Hepatocyte (in vitro differentiated cells): Measurements from ENCODE around the gene EGLN3. TPM values are rescaled to one million over a fixed set of nuclear protein-coding genes. Genes with fewer than 3 reads are reported as not detected.

Experiments
- DNase-seq: peaks from one replicate; pipeline ENCODE4 v3.0.0-alpha.2; 2016; ENCODE audit warnings: low spot score
- H2AFZ ChIP-seq: fragments of 200-600 bp; sonication (generic); 2 replicates; pipeline ENCODE4 v1.6.0; 2016; ENCODE audit warnings: antibody characterized with exemption, mild to moderate bottlenecking
- H3K27ac ChIP-seq: fragments of 200-600 bp; sonication (generic); 2 replicates; pipeline ENCODE4 v1.5.1; 2016; ENCODE audit warnings: mild to moderate bottlenecking
- H3K27me3 ChIP-seq: fragments of 200-600 bp; sonication (generic); 2 replicates; pipeline ENCODE4 v1.6.1; 2016
- H3K36me3 ChIP-seq: fragments of 200-600 bp; sonication (generic); replicated peaks from 2 replicates; pipeline ENCODE4 v1.5.1; 2016; ENCODE audit warnings: low read depth; ENCODE audit not compliant: insufficient read depth
- H3K4me1 ChIP-seq: fragments of 200-600 bp; sonication (generic); 2 replicates; pipeline ENCODE4 v1.5.1; 2016; ENCODE audit warnings: mild to moderate bottlenecking, moderate library complexity; ENCODE audit not compliant: insufficient read depth
- H3K4me2 ChIP-seq: fragments of 200-600 bp; sonication (generic); 2 replicates; pipeline ENCODE4 v1.6.0; 2016
- H3K4me3 ChIP-seq: fragments of 200-600 bp; sonication (generic); 2 replicates; pipeline ENCODE4 v1.5.1; 2016; ENCODE audit warnings: mild to moderate bottlenecking
- H3K79me2 ChIP-seq: fragments of 200-600 bp; sonication (generic); 2 replicates; pipeline ENCODE4 v1.6.0; 2017; ENCODE audit warnings: mild to moderate bottlenecking
- H3K9me2 ChIP-seq: fragments of 200-600 bp; sonication (generic); replicated peaks from 2 replicates; pipeline ENCODE4 v1.6.0; 2017; ENCODE audit warnings: mild to moderate bottlenecking; ENCODE audit not compliant: insufficient read depth
- H3K9me3 ChIP-seq: fragments of 200-600 bp; sonication (generic); 2 replicates; pipeline ENCODE4 v1.5.1; 2016; ENCODE audit warnings: low read depth, mild to moderate bottlenecking
- H4K20me1 ChIP-seq: fragments of 200-600 bp; sonication (generic); 2 replicates; pipeline ENCODE4 v1.6.0; 2016; ENCODE audit warnings: mild to moderate bottlenecking; ENCODE audit not compliant: insufficient read depth, poor library complexity, severe bottlenecking
- CTCF ChIP-seq: fragments of 200-600 bp; sonication (generic); IDR thresholded peaks from 2 replicates; pipeline ENCODE4 v1.5.1; 2016; ENCODE audit warnings: antibody characterized with exemption, mild to moderate bottlenecking; ENCODE audit not compliant: poor library complexity
- EZH2 ChIP-seq: fragments of 200-600 bp; sonication (generic); IDR thresholded peaks from 2 replicates; pipeline ENCODE4 v1.6.1; 2016; ENCODE audit warnings: antibody characterized with exemption, mild to moderate bottlenecking, borderline replicate concordance
- EZH2phosphoT487 ChIP-seq: fragments of 200-600 bp; sonication (generic); IDR thresholded peaks from one replicate; pipeline ENCODE4 v1.6.1; 2018; ENCODE audit warnings: antibody characterized with exemption, mild to moderate bottlenecking, low read depth, moderate library complexity; ENCODE audit not compliant: unreplicated experiment, severe bottlenecking
- WGBS: methylation state at CpG from one replicate; pipeline ENCODE4 v1.1.6; 2016; ENCODE audit warnings: low lambda C conversion rate; ENCODE audit errors: missing lambda C conversion rate; 5-methylcytosine and 5-hydroxymethylcytosine counted together
- polyA plus RNA-seq: library from polyadenylated mRNA; unstranded; fragments of >200 nt; fragmentation: Nextera tagmentation; extraction: Ambion mirVana; gene quantifications from 2 replicates; pipeline ENCODE4 v1.2.1, GENCODE V29; 2016
- total RNA-seq: library from RNA; depleted of rRNA; stranded (reverse); fragments of >200 nt; gene quantifications from 2 replicates; pipeline ENCODE4 v1.2.3, GENCODE V29; 2014

The EGLN3 gene
- total and polyA plus RNA-seq, 2 experiments from 2014 or later, result 11.9 to 17.2 TPM

GRCh38 chr14:33901426-33902155 lies 49.3 kb downstream of the EGLN3 start:
- Histone ChIP-seq H3K9me3 (no peaks in the 10 kb centered on the region), H2AFZ (no peak overlapping the region), H3K27ac (no peak overlapping the region), H3K4me2 (no peak overlapping the region), H3K4me1 (no peaks in the 10 kb centered on the region), H3K9me2 (no peaks in the 10 kb centered on the region), H3K79me2 (no peaks in the 10 kb centered on the region), H3K27me3 (no peaks in the 10 kb centered on the region), H3K36me3 (no peaks in the 10 kb centered on the region), H4K20me1 (no peaks in the 10 kb centered on the region), H3K4me3 (no peak overlapping the region)
- TF ChIP-seq EZH2phosphoT487 (no peak), EZH2 (no peak), CTCF (no peak)
- DNase-seq, result no peak

- H3K36me3 ChIP-seq, result no peaks in the 10 kb centered on the region
- no peak overlapping the region for H3K4me2 ChIP-seq
- H3K4me1 ChIP-seq, result no peaks in the 10 kb centered on the region
- H3K27me3 ChIP-seq, result no peaks in the 10 kb centered on the region
- no peaks in the 10 kb centered on the region for H3K79me2 ChIP-seq
- no peak overlapping the region for H3K27ac ChIP-seq
- H3K9me3 ChIP-seq, result no peaks in the 10 kb centered on the region
- H4K20me1 ChIP-seq, result no peaks in the 10 kb centered on the region
- WGBS, result 88% methylated on average over 4 of the region's 4 CpGs
- H2AFZ ChIP-seq, result no peak overlapping the region
- H3K4me3 ChIP-seq, result no peak overlapping the region
- no peak for DNase-seq
- no peaks in the 10 kb centered on the region for H3K9me2 ChIP-seq
- TF ChIP-seq EZH2, result no peak
- TF ChIP-seq CTCF, result no peak
- TF ChIP-seq EZH2phosphoT487, result no peak
Measured at GRCh38 chr14:33900706-33901105, 50.2 kb downstream of the EGLN3 start.

DNA sequence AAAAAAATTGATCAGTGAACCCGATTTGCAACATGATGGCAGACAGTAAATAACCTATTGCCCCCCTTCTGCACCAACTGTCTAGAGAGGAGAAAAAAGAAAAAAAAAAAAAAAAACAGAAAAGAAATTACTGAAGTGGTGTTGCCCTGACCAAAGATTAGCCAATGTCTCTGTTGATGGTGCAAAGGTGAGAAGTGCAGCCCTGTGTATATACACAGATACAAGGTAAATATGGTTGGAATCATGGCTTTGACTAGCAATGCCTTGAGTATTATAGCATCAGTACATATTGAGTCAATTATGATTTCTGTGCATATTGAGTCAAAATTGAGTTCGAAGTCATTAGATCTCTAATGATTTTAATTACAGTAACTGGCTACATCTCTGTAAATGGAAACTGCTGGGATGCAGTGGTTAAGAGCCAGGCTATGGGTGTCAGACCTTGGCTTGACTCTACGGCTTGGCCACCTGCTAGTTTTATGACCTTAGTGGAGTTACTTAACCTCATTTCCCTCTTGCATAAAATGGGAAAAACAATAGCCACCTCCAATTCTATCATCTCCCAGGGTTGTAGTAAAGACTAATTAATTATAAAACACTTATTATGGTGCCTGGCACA lies 51.0 kb downstream of the EGLN3 start:
- H3K4me3 ChIP-seq, result no peak overlapping the region
- DNase-seq, result no peak
- WGBS, result 84% methylated on average over 3 of the region's 3 CpGs
- H3K9me2 ChIP-seq, result no peaks in the 10 kb centered on the region
- no peaks in the 10 kb centered on the region for H3K4me1 ChIP-seq
- TF ChIP-seq CTCF (no peak), EZH2phosphoT487 (no peak), EZH2 (no peak)
- no peak overlapping the region for H2AFZ ChIP-seq
- no peak overlapping the region for H3K27ac ChIP-seq
- no peaks in the 10 kb centered on the region for H3K79me2 ChIP-seq
- H3K36me3 ChIP-seq, result no peaks in the 10 kb centered on the region
- no peaks in the 10 kb centered on the region for H3K9me3 ChIP-seq
- no peaks in the 10 kb centered on the region for H4K20me1 ChIP-seq
- no peaks in the 10 kb centered on the region for H3K27me3 ChIP-seq
- H3K4me2 ChIP-seq, result no peak overlapping the region
